ENCODE results near the gene TET2. TPM values are rescaled to one million over a fixed set of nuclear protein-coding genes. Genes with fewer than 3 reads are reported as not detected.

TET2 gene
- total RNA-seq, 1 experiment from 2014 or later, result 0.59 TPM

DNA sequence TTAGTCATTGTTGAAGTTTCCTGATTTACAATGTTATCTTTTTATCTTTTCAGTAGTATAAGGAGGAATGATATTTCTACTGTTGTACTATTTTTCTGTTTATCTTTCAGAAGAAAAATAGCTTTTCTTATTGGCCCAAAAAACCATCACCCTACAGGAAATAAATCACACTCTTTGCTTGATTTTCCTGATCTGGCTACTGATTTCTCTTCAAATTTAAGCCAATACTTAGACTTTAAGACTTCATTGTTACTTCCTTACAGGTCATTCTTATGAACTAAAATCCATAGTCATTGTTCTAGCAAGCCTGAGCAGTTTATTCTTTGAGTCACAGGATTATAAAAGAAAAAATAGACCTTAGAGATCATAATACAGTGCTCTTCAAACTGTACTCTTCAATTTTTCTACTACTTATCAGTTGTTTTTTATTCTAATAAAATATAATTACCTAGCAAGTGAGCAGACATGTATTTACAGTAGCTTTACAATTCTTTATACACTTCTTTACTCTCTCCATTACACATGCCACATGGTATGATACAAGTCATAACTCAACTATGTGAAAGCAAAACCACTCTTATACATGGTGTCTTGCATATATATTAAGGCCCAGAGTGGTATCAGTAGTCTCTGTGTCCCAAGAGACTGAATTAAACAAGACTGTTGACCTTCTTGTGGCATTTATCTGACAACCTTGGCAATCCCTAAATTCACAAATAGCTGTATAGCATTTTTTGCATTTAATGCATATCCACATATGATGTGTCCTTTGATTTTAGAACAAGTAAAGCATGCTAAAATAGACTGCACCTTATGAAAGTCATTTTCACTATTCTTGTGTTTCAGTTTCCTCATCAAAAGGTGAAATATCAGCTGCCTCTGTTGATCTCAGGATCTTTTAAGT is 47.9 kb downstream of the TET2 start:
- DNase-seq, result no peak
- H3K9me3 ChIP-seq, result no peaks in the 10 kb centered on the region
- no peaks in the 10 kb centered on the region for H3K27me3 ChIP-seq
- H3K36me3 ChIP-seq, result no peaks in the 10 kb centered on the region
- H3K4me3 ChIP-seq, result no peak overlapping the region

- no peak for DNase-seq
- H3K36me3 ChIP-seq, result no peaks in the 10 kb centered on the region
Measured at GRCh38 chr4:105196523-105197145, 50.0 kb downstream of the TET2 start.

GRCh38 chr4:105197777-105198176 is 51.1 kb downstream of the TET2 start:
- Histone ChIP-seq H3K27me3 (no peaks in the 10 kb centered on the region), H3K9me3 (no peaks in the 10 kb centered on the region), H3K4me3 (no peak overlapping the region), H3K36me3 (no peaks in the 10 kb centered on the region)
- no peak for DNase-seq

More at GRCh38 chr4:105196523-105197145, 50.0 kb downstream of the TET2 start:
- Histone ChIP-seq H3K27me3 (no peaks in the 10 kb centered on the region), H3K9me3 (no peaks in the 10 kb centered on the region), H3K4me3 (no peak overlapping the region)

GRCh38 chr4:105198541-105198940 is 51.9 kb downstream of the TET2 start:
- DNase-seq, result no peak
- no peaks in the 10 kb centered on the region for H3K9me3 ChIP-seq
- no peak overlapping the region for H3K4me3 ChIP-seq

DNA sequence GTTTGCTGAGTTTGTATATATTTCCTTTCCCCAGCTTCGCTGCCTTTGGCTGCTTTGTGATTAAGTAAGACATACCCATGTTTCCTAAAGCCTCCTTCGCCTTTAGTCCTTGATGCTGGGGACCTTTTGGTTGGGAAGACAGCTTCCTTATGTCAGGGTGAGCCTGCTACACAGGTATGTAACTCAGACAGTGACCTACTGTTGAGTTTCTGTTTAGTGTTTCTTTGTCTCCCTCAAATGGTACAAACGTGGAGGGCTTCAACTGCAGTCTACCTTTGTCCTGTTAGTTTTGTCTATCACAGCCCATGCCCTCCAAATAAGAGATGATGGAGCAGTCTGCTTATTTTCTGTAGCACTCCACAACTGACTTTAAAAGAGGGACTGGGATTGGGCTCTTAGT is 59.5 kb downstream of the TET2 start:
- Histone ChIP-seq H3K9me3 (no peaks in the 10 kb centered on the region), H3K36me3 (no peaks in the 10 kb centered on the region), H3K4me3 (no peak overlapping the region), H3K27me3 (no peaks in the 10 kb centered on the region)
- no peak for DNase-seq

More at GRCh38 chr4:105198541-105198940, 51.9 kb downstream of the TET2 start:
- H3K27me3 ChIP-seq, result no peaks in the 10 kb centered on the region
- no peaks in the 10 kb centered on the region for H3K36me3 ChIP-seq

DNA sequence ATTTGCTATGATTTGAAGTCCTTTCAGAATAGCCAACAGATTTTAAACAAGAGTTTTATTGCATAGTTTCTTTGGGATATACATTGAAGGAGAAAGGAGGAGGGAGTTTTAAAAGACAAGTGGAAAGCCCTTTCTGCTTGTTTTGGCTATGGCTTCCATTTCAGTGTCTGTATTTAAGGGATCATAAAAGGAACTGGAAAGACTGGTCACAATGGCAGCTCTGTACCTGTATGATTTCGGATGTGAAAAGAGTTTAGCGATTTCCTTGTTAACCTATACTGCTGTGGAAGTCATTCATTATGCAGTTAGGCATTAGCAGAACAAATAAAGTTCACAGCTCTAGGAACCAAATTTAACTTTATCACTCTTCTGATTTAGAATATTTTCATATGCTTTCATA is 60.7 kb downstream of the TET2 start:
- H3K4me3 ChIP-seq, result no peak overlapping the region
- no peak for DNase-seq
- no peaks in the 10 kb centered on the region for H3K9me3 ChIP-seq
- H3K36me3 ChIP-seq, result no peaks in the 10 kb centered on the region
- no peaks in the 10 kb centered on the region for H3K27me3 ChIP-seq

DNA sequence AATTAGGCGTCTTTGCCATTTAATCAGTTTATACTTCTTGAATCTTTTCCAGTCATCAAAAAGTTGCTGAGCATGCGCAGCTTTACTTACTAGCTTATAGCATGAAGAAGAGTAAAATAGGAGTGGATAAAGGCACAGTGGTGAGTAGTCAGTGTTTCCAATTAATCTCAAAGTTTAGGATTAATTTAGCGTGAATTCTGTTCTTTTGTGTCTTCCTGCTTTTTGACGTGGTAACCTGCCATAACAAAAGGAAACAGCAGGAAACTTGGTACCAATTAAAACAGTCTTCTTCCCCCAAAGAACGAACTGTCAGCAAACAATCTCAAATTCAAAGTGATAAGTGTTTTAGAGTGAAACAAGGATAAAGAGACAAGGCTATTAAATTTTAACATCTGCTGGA is 61.9 kb downstream of the TET2 start:
- Histone ChIP-seq H3K9me3 (no peaks in the 10 kb centered on the region), H3K4me3 (no peak overlapping the region), H3K36me3 (no peaks in the 10 kb centered on the region), H3K27me3 (no peaks in the 10 kb centered on the region)
- no peak for DNase-seq

GRCh38 chr4:105210916-105211315 is 64.2 kb downstream of the TET2 start:
- DNase-seq, result no peak
- no peak overlapping the region for H3K4me3 ChIP-seq
- H3K36me3 ChIP-seq, result no peaks in the 10 kb centered on the region
- no peaks in the 10 kb centered on the region for H3K27me3 ChIP-seq
- no peaks in the 10 kb centered on the region for H3K9me3 ChIP-seq

- Histone ChIP-seq H3K36me3 (no peaks in the 10 kb centered on the region), H3K27me3 (no peaks in the 10 kb centered on the region), H3K4me3 (no peak overlapping the region), H3K9me3 (no peaks in the 10 kb centered on the region)
- DNase-seq, result no peak
Measured at GRCh38 chr4:105215609-105216313, 69.1 kb downstream of the TET2 start.

GRCh38 chr4:105225500-105225899 is 78.8 kb downstream of the TET2 start:
- Histone ChIP-seq H3K9me3 (no peaks in the 10 kb centered on the region), H3K36me3 (no peaks in the 10 kb centered on the region), H3K27me3 (no peaks in the 10 kb centered on the region), H3K4me3 (no peak overlapping the region)
- DNase-seq, result no peak

DNA sequence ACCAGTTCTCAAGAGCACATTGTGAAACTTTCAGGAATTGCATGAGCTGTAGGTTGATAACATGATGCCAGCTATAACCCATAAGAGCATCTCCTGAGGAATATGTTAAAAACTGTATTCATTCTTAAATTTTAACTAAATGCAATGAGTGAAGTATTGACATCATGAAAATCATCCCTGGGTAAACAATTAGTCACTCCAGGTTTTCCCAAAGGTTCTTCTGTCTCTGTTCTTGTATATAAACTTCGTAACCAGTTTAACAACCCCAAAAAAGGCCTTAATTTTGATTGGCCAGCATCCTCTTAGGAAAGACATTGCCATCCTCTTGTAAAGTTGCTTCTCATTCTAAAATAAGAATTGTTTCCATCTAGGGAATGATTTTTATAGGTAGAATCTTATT is 80.4 kb downstream of the TET2 start:
- Histone ChIP-seq H3K4me3 (no peak overlapping the region), H3K9me3 (no peaks in the 10 kb centered on the region), H3K36me3 (no peaks in the 10 kb centered on the region), H3K27me3 (no peaks in the 10 kb centered on the region)
- no peak for DNase-seq

- H3K36me3 ChIP-seq, result no peaks in the 10 kb centered on the region
- H3K4me3 ChIP-seq, result no peak overlapping the region
- no peaks in the 10 kb centered on the region for H3K9me3 ChIP-seq
- no peaks in the 10 kb centered on the region for H3K27me3 ChIP-seq
- DNase-seq, result no peak
Measured at GRCh38 chr4:105230287-105230686, 83.6 kb downstream of the TET2 start.

DNA sequence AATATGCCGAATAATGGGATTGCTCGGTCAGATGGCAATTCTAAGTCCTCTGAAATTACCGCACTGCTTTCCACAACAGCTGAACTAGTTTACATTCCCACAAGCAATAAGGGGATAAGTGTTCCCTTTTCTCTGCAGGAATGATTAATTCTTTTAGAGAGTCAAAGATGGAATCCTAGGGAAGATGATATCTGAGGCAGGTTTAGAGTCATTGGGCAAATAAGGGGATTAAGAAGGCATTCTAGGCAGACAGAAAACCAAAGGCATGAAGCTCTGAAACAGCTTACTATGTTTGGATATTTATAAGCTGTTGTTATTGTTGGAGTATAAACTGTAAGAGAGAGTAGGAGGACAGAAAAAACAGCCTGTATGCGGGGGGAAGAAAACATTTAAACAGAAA is 85.7 kb downstream of the TET2 start:
- Histone ChIP-seq H3K27me3 (no peaks in the 10 kb centered on the region), H3K9me3 (no peaks in the 10 kb centered on the region), H3K36me3 (no peaks in the 10 kb centered on the region), H3K4me3 (no peak overlapping the region)
- no peak for DNase-seq

DNA sequence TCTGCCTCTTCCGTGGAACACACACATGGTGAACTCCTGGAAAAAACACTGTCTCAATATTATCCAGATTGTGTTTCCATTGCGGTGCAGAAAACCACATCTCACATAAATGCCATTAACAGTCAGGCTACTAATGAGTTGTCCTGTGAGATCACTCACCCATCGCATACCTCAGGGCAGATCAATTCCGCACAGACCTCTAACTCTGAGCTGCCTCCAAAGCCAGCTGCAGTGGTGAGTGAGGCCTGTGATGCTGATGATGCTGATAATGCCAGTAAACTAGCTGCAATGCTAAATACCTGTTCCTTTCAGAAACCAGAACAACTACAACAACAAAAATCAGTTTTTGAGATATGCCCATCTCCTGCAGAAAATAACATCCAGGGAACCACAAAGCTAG is 87.9 kb downstream of the TET2 start:
- Histone ChIP-seq H3K4me3 (no peak overlapping the region), H3K9me3 (no peaks in the 10 kb centered on the region), H3K27me3 (no peaks in the 10 kb centered on the region), H3K36me3 (no peaks in the 10 kb centered on the region)
- DNase-seq, result no peak

DNA sequence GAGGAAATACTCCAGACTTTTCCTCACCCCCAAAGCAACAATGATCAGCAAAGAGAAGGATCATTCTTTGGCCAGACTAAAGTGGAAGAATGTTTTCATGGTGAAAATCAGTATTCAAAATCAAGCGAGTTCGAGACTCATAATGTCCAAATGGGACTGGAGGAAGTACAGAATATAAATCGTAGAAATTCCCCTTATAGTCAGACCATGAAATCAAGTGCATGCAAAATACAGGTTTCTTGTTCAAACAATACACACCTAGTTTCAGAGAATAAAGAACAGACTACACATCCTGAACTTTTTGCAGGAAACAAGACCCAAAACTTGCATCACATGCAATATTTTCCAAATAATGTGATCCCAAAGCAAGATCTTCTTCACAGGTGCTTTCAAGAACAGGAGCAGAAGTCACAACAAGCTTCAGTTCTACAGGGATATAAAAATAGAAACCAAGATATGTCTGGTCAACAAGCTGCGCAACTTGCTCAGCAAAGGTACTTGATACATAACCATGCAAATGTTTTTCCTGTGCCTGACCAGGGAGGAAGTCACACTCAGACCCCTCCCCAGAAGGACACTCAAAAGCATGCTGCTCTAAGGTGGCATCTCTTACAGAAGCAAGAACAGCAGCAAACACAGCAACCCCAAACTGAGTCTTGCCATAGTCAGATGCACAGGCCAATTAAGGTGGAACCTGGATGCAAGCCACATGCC is 89.7 kb downstream of the TET2 start:
- DNase-seq, result no peak
- Histone ChIP-seq H3K9me3 (no peaks in the 10 kb centered on the region), H3K4me3 (no peak overlapping the region), H3K36me3 (no peaks in the 10 kb centered on the region), H3K27me3 (no peaks in the 10 kb centered on the region)

DNA sequence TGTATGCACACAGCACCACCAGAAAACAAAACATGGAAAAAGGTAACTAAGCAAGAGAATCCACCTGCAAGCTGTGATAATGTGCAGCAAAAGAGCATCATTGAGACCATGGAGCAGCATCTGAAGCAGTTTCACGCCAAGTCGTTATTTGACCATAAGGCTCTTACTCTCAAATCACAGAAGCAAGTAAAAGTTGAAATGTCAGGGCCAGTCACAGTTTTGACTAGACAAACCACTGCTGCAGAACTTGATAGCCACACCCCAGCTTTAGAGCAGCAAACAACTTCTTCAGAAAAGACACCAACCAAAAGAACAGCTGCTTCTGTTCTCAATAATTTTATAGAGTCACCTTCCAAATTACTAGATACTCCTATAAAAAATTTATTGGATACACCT is 90.2 kb downstream of the TET2 start:
- no peaks in the 10 kb centered on the region for H3K36me3 ChIP-seq
- DNase-seq, result no peak
- no peaks in the 10 kb centered on the region for H3K9me3 ChIP-seq
- no peaks in the 10 kb centered on the region for H3K27me3 ChIP-seq
- H3K4me3 ChIP-seq, result no peak overlapping the region

DNA sequence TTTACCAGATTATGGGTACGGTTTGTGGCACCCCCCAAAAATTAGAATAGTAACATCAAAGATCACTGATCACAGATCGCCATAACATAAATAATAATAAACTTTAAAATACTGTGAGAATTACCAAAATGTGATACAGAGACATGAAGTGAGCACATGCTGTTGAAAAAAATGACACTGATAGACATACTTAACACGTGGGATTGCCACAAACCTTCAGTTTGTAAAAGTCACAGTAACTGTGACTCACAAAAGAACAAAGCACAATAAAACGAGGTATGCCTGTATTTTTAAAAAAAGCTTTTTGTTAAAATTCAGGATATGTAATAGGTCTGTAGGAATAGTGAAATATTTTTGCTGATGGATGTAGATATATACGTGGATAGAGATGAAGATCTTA is 93.4 kb downstream of the TET2 start:
- no peak for DNase-seq
- Histone ChIP-seq H3K27me3 (no peaks in the 10 kb centered on the region), H3K9me3 (no peaks in the 10 kb centered on the region), H3K36me3 (no peaks in the 10 kb centered on the region), H3K4me3 (no peak overlapping the region)
